Embryonic facial prominence (tissue), 1 donor: ENCODE measurements around the gene TEC.
"Not testable (repeated sequence)": the region's sequence is repeated elsewhere in the genome, so short reads cannot be mapped to it uniquely, and the experiment has no call there.

Source experiments
- DNase-seq: peaks from one replicate; pipeline ENCODE4 v3.0.0-alpha.2; 2016; ENCODE audit errors: extremely low spot score

Gene TEC

DNA sequence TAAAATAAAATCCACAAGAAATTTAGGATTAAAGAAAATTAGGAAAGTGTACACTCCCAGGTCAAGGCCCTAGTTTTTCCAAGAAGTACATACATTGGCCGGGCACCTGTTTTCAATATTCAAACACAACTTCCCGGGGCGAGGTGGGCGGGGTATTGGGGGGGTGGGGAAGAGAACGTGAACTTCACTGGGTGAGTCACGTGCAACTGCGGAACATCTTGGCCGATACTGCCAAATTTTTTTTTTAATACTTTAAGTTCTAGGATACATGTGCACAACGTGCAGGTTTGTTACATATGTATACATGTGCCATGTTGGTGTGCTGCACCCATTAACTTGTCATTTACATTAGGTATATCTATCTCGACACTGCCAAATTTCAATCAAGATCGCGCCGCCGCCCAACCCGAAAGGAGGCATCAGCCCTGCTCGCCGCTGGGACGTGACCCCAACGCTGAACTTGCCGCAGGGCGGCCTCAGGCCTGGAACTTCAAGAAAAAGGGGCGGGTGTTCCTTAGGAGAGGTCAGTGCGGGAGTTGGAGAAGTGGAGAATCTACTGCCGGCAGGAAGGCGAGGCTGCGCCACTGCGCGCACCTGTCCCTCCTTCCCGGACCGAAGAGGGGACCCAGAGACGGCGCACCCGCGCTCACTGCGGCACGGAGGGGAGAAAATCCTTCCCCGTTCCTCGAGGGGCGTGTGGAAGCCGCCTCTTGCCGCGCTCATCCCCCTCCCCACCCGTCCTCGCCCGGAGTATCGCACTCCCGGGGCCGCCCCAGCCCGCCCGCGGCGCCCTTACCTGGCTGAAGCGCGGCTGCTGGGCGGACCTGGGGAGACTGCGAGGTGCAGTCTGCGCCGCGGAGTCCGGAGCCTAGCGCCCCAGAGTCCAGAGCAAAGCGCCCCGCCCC is at the start of gene TEC:
TEC (minus strand) TSS at position 883 of the 905 bp plus-strand sequence. CDS start 41,224 bp downstream, outside the sequence.
- DNase-seq = no peak

DNA sequence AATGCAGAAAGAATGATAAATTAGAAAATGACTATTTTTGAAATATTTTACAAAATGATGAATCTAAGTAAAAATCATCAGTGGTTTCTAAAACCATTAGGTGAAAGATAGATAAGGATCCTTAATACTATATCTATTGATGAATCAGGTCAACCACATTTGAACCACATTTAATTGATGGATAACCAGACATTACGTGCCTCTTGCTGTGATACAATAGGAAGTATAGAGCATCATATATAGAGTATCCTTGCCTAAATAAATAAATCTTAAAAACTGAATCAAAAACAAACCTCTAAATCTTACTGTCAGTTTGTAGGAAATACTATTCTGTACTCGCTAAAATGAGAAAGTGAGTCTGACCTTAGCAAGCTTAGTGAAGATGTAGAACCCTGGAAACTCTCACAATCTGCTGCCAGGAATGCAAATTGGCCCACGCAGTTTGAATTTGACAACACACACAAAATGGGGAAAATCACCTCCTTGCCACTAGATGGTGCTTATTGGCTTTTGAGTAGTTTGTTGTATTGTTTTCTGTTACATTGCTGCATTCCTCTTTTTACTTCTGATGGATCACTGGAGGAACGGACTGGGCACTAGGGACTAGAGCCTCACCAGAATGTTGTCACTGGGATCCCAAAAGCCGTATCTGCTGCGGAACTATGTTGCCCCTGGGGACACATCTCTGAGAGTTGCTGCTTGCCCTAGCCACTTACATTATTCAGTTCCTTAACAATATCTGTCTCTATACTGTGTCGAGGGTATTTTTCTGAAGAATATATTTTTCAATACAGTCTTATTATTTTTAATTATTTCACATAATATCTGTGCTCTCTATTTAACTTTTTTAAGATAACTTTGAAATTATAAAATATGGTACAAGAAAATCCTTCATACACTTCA is 46.3 kb upstream of the TEC start:
- no peak for DNase-seq

DNA sequence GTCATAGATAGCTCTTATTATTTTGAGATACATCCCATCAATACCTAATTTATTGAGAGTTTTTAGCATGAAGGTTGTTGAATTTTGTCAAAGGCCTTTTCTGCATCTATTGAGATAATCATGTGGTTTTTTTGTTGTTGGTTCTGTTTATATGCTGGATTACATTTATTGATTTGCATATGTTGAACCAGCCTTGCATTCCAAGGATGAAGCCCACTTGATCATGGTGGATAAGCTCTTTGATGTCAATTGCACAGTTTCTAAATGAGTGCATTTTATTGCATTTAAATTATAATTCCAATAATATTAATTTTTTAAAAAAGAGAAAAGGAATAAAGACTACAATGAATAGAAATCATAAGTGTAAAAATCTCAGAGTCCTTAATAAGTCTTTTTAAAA is 45.1 kb upstream of the TEC start:
- DNase-seq = not testable (repeated sequence)

DNA sequence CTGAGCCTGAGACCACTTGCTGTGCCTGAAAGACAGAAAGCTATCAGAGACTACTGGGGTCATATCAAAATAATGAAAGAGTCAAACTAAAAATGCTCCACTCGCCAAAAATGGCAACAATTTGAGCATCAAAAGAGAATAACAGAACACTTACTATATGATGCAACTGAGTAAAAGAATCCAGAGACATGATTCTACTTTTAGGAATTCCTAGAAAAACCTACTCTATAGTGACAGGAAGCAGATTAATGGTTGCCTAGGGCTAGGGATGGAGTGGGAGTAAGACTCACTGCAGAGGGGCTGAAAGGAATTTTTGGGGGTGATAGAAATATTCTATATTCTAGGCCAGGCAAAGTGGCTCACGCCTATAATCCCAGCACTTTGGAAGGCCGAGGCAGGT is 42.3 kb upstream of the TEC start:
- no peak for DNase-seq

DNA sequence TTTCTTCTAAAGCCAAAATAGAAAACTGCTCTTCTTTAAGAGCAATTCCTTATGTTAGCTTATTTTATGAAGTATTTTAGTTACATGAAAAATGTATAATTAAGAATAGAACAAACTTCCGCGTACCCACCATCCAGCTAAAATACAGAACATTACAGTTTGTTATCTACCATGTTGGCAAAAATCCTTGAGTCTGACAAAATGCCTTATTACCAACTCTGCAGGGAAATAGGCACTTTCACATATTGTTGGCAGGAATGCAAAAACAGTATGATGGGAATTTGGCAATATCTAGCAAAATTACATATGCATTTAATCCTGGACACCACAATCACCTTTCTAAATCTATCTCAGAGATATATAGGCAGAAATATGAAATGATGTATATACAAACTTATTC is 39.3 kb upstream of the TEC start:
- DNase-seq = no peak

DNA sequence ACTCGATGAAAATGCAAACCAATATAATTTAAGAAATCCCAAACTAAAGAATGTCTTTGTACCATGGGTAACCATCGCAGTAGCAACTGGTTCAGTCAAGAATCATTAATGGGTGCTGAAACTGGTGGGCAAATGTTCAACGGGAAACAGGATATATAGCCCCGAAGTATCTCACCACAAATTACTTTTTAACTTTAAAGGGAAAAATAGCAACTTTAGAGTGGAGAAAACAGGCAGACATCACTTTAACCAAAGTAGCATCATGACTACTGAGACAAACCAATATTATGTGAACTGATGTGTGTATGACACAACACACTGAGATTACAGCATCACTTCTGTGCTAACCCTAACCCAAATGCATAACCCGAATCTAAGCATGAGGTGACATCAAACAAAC is 37.9 kb upstream of the TEC start:
- DNase-seq = no peak

DNA sequence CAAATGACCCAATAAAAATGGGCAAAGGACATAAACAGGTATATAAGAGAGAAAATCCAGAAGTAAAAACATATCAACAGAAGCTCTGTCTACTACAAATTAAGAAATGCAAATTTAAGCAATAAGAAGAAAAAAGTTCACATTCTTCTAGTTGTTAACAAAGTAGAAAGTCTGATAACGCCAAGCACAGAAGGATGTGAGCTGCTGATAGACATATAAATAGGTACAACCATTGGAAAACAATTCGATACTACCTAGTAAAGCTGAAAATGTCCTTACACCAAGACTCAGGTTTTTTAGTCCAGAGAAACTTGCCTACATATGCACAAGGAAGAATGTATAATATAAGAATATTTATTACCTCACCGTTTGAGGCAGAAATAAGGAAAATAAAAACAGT is 35.9 kb upstream of the TEC start:
- no peak for DNase-seq

DNA sequence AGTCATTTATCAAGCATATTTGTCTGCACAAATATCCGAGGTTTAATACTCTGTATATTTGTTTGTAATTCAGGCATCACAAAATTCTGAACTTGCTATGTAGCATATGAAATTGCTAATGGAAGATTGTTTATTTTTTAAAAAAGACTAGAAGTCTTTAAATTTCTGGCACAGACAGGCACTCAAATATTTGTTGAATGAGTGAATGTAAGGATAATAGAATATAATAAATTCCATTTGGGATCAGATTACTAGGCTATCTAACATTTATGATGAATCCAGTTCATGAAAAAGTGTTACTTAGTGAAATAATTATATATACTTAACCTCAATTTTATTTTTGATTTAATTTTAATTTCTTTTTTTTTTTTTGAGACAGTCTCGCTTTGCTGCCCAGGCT is 30.4 kb upstream of the TEC start:
- DNase-seq = no peak

DNA sequence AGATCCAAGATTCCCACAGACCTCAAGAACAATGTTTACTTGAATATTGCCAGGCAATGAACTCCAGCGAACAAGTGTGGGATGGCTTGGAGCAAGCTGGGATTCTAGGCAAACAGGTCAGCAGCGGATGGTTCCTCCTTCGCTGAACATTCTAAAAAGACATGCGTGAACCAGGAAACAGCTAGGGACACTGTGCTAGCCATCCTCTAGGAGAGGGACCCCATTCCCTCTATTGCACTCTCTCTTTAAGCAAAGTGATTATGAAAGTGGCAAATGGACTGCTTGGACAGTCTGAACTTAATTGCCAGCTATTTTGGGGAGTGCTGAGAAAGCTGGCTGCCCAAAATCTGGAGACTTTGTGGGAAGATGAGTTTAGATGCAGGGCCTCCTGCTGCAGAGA is 29.9 kb upstream of the TEC start:
- DNase-seq = no peak

DNA sequence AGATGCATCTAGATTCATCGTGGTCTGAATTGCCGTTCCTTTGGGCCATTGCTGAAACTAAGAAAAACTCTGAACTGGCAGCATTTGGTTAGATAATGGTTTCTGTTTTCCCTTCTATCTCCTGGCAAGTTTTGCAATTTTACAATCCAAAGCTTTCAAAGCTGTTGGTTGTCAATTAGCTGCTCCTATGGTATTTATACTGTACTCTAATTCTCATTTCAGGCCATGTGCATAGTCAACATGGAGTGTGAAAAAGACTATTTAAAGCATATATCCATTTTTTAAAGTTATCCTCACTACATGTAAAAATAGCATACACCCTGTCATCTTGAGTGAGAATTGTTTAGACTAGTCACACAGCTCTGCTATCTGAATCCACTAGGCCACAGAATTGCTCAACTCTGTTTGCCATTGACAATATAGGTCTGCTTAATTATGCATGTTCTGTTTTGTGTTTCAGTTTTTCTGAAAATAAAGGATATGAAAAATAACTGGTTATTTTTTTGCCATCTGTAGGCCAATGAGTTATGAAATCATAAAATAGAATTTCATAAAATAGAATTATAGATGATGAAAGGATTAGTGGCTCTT is 27.7 kb upstream of the TEC start:
- DNase-seq = no peak

DNA sequence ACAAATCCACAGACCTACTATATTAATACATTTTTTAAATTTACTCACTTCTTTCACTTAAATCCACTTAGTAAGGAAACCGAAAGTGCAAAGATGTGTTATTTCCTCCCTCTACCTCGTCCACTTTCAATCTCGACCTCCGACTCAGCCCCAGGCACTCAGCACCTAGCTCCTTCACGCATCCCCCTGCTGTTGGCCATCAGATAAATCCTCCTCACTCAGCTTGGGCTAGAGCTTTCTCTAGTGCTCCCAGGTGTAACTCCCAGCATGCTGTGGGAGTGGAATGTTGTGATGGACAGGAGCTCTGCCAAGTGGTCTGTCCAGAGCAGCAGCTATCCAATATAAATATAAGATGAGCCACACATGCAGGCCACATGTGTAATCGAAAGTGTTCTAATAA is 26.7 kb upstream of the TEC start:
- no peak for DNase-seq

DNA sequence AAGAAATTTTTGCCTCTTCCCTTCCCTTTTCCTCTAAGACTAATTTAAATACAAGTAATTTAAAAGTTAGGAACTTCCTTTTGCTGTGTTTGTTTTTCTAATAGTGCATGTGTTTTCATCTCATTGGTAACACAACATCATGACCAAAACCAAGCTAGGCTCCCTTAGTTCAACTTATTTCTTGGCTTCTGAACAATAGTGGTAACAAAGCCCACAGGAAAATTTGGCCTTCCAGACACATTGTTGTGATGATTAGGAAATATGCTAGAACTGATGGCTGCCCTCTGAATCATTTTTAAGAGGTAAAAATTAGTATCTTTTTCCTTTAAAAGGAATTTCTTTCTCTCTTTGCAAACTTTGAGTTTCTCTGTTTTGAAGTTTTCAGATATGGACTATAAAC is 25.5 kb upstream of the TEC start:
- DNase-seq = no peak

DNA sequence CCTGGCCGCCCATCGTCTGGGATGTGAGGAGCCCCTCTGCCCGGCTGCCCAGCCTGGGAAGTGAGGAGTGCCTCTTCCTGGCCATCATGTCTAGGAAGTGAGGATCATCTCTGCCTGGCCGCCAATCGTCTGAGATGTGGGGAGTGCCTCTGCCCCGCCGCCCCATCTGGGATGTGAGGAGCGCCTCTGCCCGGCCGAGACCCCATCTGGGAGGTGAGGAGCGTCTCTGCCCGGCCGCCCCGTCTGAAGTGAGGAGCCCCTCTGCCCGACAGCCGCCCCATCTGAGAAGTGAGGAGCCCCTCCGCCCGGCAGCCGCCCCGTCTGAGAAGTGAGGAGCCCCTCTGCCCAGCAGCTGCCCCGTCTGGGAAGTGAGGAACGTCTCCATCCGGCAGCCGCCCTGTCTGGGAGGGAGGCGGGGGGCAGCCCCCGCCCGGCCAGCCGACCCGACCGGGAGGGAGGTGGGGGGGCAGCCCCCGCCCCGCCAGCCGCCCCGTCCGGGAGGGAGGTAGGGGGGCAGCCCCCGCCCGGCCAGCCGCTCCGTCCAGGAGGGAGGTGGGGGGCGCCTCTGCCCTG is 22.7 kb upstream of the TEC start:
- DNase-seq = not testable (repeated sequence)

DNA sequence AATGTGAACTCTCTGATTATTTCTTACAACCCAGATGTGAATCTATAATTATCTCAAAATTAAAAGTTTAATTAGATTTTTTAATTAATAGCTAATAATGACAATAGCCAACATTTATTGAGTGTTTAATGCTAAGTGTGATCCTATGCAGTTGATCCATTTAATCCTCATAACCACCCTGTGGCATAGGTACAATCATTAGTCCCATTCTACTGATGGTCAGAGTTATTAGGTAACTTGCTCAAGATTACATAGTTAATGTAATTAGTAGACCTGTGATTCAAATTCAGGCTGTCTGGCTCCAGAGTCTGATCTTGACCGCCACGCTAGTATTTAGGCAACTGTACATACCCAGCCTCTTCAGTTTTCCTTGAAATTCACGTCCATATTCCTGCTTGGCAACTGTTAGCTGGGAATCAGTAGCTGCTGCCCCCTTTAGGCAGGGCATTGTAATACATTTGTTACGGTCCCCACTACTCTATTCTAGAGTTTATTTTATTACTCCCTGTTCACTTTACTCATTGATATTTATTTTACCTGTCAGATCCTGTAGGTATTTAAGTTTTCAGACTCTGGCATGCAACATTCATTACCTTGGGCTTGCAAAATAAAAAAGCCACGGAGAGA is 20.6 kb upstream of the TEC start:
- DNase-seq = no peak

DNA sequence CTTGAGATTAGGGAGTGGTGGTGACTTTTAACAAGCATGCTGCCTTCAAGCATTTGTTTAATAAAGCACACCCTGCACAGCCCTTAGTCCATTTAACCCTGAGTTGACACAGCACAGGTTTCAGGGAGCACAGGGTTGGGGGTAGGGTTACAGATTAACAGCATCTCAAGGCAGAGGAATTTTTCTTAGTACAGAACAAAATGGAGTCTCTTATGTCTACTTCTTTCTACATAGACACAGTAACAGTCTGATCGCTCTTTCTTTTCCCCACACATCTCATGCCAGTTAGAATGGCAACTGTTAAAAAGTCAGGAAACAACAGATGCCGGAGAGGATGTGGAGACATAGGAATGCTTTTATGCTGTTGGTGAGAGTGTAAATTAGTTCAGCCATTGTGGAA is 16.4 kb upstream of the TEC start:
- not testable (repeated sequence) for DNase-seq

DNA sequence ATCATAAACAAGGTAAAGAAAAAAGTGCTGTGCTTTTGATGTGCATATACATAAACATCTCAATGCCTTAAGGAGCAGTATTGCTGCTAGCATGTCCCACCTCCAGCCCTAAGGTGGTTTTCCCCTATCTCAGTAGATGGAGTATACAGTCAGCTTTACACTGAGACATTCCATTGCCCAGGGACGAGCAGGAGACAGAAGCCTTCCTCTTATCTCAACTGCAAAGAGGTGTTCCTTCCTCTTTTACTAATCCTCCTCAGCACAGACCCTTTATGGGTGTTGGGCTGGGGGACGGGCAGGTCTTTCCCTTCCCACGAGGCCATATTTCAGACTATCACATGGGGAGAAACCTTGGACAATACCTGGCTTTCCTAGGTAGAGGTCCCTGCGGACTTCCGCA is 16.0 kb upstream of the TEC start:
- DNase-seq = not testable (repeated sequence)

DNA sequence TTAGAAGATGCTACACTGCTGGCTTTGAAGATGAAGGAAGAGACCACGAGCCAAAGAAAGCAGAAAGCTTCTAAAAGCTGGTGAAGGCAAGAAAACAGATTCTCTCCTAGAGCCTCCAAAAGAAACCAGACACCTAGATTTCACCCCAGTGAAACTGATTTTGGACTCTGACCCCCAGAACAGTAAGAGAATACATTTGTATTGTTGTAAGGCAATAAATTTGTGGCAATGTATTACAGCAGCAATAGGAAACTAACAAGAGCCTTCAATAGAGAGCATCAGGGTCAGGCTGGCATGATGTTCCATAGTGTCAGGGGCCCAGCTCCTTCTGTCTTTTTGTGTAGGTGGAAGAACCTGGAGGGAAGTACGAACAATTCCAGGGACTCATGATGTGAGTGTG is 6.0 kb upstream of the TEC start:
- DNase-seq = no peak

DNA sequence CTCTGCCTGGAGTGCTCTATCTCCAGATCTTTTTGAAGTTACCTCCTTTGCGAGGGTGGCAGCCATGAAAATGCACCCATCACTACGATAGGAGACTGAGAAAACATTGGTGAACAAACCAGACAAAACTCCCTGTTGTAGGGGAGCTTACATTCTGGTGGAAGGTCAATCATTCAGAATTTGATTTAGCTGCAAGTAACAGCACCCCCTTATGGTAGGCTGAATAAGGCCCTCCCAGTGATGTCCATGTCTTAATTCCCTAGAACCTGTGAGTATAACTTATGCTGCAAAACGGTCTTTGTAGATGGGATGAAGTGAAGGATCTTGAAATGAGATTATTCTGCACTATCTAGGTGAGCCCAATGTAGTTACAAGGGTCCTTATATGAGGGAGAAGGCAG is 5.6 kb upstream of the TEC start:
- no peak for DNase-seq

DNA sequence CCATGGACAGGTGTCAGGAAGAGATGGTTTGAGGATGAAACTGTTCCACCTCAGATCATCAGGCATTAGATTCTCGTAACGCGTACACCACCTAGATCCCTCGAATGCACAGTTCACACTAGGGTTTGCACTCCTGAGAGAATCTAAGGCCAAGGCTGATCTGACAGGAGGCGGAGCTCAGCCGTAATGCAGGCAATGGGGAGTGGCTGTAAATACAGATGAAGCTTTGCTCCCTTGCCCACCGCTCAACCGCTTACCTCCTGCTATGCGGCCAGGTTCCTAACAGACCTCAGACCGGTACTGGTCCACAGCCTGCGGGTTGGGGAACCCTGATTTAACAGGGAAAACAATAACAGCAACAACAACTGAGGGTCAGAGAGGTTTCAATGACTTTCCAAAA is 2.0 kb upstream of the TEC start:
- no peak for DNase-seq

DNA sequence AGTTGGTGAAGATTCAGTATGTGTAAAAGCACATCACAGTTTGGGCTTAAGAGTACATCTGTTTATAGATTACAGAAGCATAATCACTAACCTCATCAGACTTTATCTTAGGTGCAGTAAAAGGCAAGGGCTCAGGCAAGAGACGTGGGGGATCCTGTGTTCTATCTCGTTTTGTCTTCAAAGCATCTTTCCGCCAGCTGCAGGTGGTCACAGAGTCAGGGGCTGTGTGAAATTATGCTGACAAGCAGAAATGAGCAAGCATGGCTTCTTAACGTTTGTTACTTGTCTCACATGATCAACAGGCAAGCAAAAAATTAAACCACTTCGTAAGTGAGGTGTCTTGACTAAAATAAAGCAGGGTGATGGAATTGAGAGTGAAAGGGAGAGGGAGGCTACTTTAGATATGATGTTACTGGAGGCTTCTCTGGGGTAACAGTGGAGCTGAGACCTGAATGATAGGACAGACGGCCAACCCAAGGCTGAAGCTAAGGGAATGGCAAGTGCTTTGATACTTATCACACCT is 1.4 kb upstream of the TEC start:
- no peak for DNase-seq

DNA sequence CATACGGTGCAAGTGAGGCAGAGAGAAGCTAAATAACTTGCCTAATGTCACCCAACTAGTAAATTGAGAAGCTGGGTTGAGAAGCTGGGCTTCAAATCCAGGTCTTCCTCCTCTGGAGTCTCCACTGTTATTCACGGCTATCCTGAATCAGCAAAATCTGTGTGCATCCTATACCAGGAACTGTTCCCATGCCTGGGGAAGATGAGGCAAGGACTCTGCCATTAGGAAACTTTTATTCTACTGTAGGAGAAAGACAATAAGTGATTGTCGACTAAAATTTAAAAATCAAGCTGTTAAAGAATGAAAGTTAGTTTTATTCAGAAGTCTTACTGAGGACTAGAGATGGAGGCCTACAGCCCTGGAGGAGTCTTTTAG is 872 bp upstream of the TEC start:
- DNase-seq = no peak
